Measurements from ENCODE around the gene DSC3.

GRCh38 chr18:30965237-30965636 is 77.3 kb downstream of the DSC3 start:
- TF ChIP-seq GATA2 (IDR thresholded peaks at IDR 0.05; ENCODE audit: low read depth, low read length): no peak
- no peak for TF ChIP-seq GATA3 (IDR thresholded peaks at IDR 0.05; ENCODE audit: low read depth, low read length)

All from SH-SY5Y (cell line).